ENCODE data around the gene TBC1D1. TPM values are rescaled to one million over a fixed set of nuclear protein-coding genes. Genes with fewer than 3 reads are reported as not detected.

TBC1D1 gene
- total RNA-seq, 1 experiment from 2014 or later = 56.0 TPM

GRCh38 chr4:38105475-38106220 lies 214.8 kb downstream of the TBC1D1 start:
- in situ Hi-C loops (cut with HindIII; ENCODE audit: low pct_unique_long_range_greater_than_20kb, low sequenced_read_pairs) = no loop called here
- H3K27ac ChIP-seq (ENCODE audit: low read length) = no peak overlapping the region
- H3K9me3 ChIP-seq (ENCODE audit: control insufficient read depth, insufficient read depth, low read depth, low read length) = no peaks in the 10 kb centered on the region
- intact Hi-C loops (cut with micrococcal nuclease; ENCODE audit: unreplicated experiment) = no loop called here
- H3K27me3 ChIP-seq (ENCODE audit: control insufficient read depth, insufficient read depth, low read length) = no peaks in the 10 kb centered on the region
- POLR2A ChIA-PET = no interaction called here
- CTCF ChIA-PET = no interaction called here
- H3K4me1 ChIP-seq (ENCODE audit: control insufficient read depth, insufficient read depth, low read length) = no peaks in the 10 kb centered on the region
- no peak overlapping the region for H3K4me3 ChIP-seq (ENCODE audit: low read depth in 2 of 2, low read length in 2 of 2)
- TF ChIP-seq CTCF (IDR thresholded peaks at IDR 0.05) (no peak), SIN3A (IDR thresholded peaks at IDR 0.05; ENCODE audit: borderline replicate concordance, insufficient read depth, low read depth, low read length) (no peak), TCF7L2 (IDR thresholded peaks at IDR 0.05; ENCODE audit: low read depth, low read length) (no peak), POLR2AphosphoS5 (IDR thresholded peaks at IDR 0.05; ENCODE audit: low read depth, low read length) (no peak)
- ATAC-seq (no peak), DNase-seq (ENCODE audit: low read depth, low spot score) (no peak)
- H3K36me3 ChIP-seq (ENCODE audit: control insufficient read depth, insufficient read depth, low read length) = no peaks in the 10 kb centered on the region
- no TSS peak for BruUV-seq (replicated peaks)

GRCh38 chr4:38106311-38106710 lies 215.4 kb downstream of the TBC1D1 start:
- in situ Hi-C loops (cut with HindIII; ENCODE audit: low pct_unique_long_range_greater_than_20kb, low sequenced_read_pairs) = no loop called here
- Histone ChIP-seq H3K27ac (ENCODE audit: low read length) (no peak overlapping the region), H3K27me3 (ENCODE audit: control insufficient read depth, insufficient read depth, low read length) (no peaks in the 10 kb centered on the region), H3K36me3 (ENCODE audit: control insufficient read depth, insufficient read depth, low read length) (no peaks in the 10 kb centered on the region), H3K4me3 (ENCODE audit: low read depth in 2 of 2, low read length in 2 of 2) (no peak overlapping the region), H3K4me1 (ENCODE audit: control insufficient read depth, insufficient read depth, low read length) (no peaks in the 10 kb centered on the region), H3K9me3 (ENCODE audit: control insufficient read depth, insufficient read depth, low read depth, low read length) (no peaks in the 10 kb centered on the region)
- ATAC-seq = no peak
- BruUV-seq (replicated peaks) = no TSS peak
- ChIA-PET CTCF (no interaction called here), POLR2A (no interaction called here)
- intact Hi-C loops (cut with micrococcal nuclease; ENCODE audit: unreplicated experiment) = no loop called here
- no peak for TF ChIP-seq POLR2AphosphoS5 (IDR thresholded peaks at IDR 0.05; ENCODE audit: low read depth, low read length)
- no peak for TF ChIP-seq TCF7L2 (IDR thresholded peaks at IDR 0.05; ENCODE audit: low read depth, low read length)
- no peak for TF ChIP-seq REST (IDR thresholded peaks at IDR 0.05; ENCODE audit: insufficient read depth in 1 of 2, low read depth in 2 of 2, low read length in 1 of 2)
- DNase-seq (ENCODE audit: low read depth, low spot score) = no peak

GRCh38 chr4:38106886-38107514 lies 216.1 kb downstream of the TBC1D1 start:
- H3K4me1 ChIP-seq (ENCODE audit: control insufficient read depth, insufficient read depth, low read length) = no peaks in the 10 kb centered on the region
- TF ChIP-seq TCF7L2 (IDR thresholded peaks at IDR 0.05; ENCODE audit: low read depth, low read length) = no peak
- no peak for TF ChIP-seq REST (IDR thresholded peaks at IDR 0.05; ENCODE audit: insufficient read depth in 1 of 2, low read depth in 2 of 2, low read length in 1 of 2)
- TF ChIP-seq POLR2AphosphoS5 (IDR thresholded peaks at IDR 0.05; ENCODE audit: low read depth, low read length) = no peak
- no peak for TF ChIP-seq CTCF (IDR thresholded peaks at IDR 0.05)
- no peak for TF ChIP-seq SIN3A (IDR thresholded peaks at IDR 0.05; ENCODE audit: borderline replicate concordance, insufficient read depth, low read depth, low read length)
- POLR2A ChIA-PET = no interaction called here
- H3K4me3 ChIP-seq (ENCODE audit: low read depth in 2 of 2, low read length in 2 of 2) = no peak overlapping the region
- ATAC-seq = no peak
- no peak for DNase-seq (ENCODE audit: low read depth, low spot score)
- H3K9me3 ChIP-seq (ENCODE audit: control insufficient read depth, insufficient read depth, low read depth, low read length) = no peaks in the 10 kb centered on the region
- in situ Hi-C loops (cut with HindIII; ENCODE audit: low pct_unique_long_range_greater_than_20kb, low sequenced_read_pairs) = no loop called here
- CTCF ChIA-PET = no interaction called here
- H3K27ac ChIP-seq (ENCODE audit: low read length) = no peak overlapping the region
- intact Hi-C loops (cut with micrococcal nuclease; ENCODE audit: unreplicated experiment) = no loop called here
- H3K27me3 ChIP-seq (ENCODE audit: control insufficient read depth, insufficient read depth, low read length) = no peaks in the 10 kb centered on the region
- BruUV-seq (replicated peaks) = no TSS peak
- no peaks in the 10 kb centered on the region for H3K36me3 ChIP-seq (ENCODE audit: control insufficient read depth, insufficient read depth, low read length)
